Stimulated activated CD8-positive, alpha-beta memory T cell treated with anti-CD3 and anti-CD28 coated beads, Interleukin-2, amount 100 ng/mL, for 48 hours (primary cell): Measurements from ENCODE around the gene MIXL1.
"Not testable (repeated sequence)": the region's sequence is repeated elsewhere in the genome, so short reads cannot be mapped to it uniquely, and the experiment has no call there.

Experiments used
- DNase-seq, 2 donors: peaks; one replicate each; pipeline ENCODE4 v3.0.0-alpha.2; 2020; ENCODE audit warnings: low read depth in 2 of 2

Gene MIXL1

DNA sequence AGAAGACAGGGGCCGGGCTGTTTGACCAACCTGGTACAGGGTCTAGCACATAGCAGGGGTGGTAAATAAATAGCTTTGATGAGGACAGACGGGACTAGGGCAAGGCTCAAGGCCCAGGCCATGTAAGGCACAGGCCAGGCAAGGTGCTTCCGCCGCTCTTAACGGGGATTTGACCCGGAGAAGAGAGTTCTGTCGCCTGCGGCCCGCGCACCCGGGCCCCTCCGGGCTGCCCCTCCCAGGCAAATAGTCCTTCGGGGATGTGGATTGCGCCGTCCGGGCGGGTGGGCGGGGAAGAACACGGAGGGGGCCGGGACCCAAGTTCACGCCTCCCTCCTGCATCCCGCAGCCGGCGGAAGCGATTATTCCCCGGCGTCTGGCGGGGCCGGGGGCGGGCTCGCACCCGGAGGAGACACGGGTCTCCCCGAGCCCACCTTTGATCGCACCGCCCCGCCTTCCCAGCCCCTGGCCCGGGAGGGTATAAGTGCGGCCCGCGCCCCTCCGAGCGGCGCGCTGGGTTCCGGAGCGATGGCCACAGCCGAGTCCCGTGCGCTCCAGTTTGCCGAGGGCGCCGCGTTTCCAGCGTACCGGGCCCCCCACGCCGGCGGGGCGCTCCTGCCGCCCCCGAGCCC, at the start of gene MIXL1:
Gene MIXL1 (plus strand): TSS at position 508 of the 629 bp plus-strand sequence. CDS start 18 bp downstream, at position 526.
- no peak for DNase-seq

DNA sequence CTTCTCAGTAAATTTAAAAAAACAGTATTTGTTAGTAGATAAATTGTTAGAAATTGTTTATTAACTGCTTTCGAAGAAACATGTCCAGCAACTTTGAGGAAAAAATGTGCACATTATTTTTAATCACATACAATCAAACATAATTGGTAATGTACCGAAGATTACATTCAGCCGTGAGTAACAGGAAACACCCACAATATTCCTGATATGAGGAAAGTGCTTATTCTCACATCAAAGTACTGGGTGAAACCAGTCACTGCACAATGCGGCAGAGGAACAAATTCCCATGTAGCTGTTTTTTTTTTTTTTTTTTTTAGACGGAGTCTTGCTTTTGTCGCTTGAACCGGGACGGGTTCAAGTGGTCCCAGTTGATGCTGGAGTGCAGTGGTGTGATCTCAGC, 46.6 kb upstream of the MIXL1 start:
- DNase-seq = no peak

GRCh38 chr1:226181996-226182714, 41.3 kb upstream of the MIXL1 start:
- no peak for DNase-seq

DNA sequence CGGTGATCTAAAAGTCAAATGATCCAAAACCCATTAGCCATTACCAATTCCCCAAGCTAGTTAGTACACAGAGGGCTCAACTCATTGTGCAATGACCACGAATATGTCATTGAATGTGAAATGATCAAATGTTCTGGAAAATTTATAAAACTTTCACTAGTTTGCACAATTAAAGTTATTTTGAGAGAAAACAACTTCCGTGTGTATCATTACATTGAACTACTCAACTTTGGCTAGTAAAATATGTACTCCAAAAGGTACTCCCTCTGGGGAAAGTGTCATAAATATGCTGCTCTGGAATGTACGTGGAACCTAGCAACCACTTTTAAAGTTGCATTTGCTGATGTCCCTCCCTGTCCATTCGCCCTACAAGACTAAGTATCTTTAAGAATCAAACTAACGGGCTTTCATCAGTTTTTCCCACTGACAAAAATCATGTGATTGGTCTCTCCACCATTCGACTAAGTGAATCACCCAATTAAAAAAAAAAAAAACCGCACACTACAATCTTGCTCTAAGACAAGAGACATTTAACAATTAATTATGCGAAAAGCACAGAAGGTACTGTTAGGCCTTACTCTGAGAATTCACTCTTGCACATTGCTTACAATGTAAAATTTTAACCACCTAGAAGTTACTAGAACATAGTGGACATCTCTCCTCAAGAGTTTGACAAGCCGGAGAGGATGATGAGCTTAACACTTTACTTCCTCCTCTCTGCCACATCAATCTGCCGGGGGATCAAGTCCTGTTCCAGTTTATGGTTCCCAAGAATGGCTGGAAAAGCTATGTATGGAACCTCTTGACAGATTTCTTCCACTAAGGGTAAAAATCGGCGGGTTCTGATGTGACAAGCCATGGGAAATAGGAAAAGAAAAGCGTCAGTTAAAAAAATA, 38.1 kb upstream of the MIXL1 start:
- DNase-seq = no peak

DNA sequence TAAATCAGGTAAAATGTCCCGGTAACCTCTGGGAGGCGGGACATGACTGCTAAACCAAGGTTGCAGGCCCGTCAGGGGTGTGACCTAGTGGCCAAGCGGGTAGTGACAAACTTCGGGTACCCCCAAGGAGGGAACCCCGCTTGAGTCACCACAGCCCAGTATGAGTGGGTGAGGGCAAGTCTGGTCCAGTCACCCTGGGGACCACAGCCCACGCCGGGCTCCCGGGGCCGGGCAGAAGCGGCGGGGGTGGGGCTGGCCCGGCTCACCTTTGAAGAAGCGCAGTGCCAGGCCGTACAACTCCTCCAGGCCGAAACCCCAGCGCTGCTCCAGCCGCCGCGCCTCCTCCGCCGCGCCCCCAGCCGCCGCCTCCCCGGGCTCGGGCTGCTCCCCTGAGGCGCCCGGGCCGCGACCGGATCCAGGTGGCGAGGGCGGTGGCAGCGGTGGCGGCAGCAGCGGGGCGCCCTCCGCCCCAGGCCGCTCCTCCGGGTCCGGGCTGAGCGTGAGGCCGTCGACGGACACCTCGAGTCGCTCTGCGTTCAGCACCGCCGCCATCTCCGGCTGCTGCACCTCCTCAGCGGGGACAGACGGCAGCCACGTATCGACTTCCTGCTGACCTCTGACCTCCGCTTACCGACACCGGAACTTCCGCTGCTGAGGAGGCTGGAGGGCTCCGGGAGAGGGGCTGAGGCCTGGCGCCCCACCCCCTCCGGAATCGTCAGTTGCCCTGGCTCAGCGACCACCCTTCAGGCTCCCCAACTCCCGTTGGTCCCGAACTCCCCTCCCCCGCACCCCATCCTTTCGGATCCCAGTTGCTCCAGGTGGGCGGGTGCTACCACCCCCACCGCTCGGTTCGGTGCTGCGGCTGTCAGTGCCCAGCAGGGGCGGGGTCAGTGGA, 37.1 kb upstream of the MIXL1 start, which contains the start of gene ACBD3:
Gene ACBD3 (minus strand): TSS at position 618 of the 895 bp plus-strand sequence. CDS start 66 bp downstream, at position 552.
- DNase-seq = peak; percentile 71 to 76

- DNase-seq = no peak
Observed at GRCh38 chr1:226187019-226187322, 36.5 kb upstream of the MIXL1 start.

GRCh38 chr1:226187380-226187779, 36.1 kb upstream of the MIXL1 start:
- DNase-seq = no peak

GRCh38 chr1:226195144-226195543, 28.3 kb upstream of the MIXL1 start:
- DNase-seq = no peak

- DNase-seq = no peak
Observed at GRCh38 chr1:226199971-226200370, 23.5 kb upstream of the MIXL1 start.

DNA sequence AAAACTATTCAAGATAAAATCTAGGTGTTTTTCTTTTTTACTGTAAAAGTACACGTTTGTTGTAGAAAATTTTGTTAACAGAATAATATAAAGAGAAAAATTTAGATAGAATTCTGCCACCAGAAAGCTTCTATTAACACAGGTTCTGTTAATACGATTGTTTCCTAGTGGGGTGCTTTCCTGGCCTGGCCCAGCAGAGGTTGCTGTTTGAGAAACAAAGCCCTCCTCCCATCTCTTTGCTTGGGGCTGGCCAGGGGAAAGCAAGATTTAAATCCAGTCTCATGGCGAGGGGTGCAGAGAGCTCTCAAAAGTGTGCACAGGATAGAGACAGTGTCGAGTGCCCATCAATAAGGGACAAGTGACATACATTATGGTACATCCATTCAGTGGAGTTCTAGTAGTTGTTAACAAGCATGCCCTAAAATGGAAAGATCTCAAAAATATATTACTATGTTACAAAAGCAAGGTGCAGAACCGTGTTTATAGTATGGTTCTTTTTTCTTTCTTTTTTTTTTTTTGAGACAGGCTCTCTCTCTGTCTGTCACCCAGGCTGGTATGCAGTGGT, 22.4 kb upstream of the MIXL1 start:
- DNase-seq = no peak

- DNase-seq = no peak
Observed at GRCh38 chr1:226202246-226202645, 21.2 kb upstream of the MIXL1 start.

GRCh38 chr1:226202666-226203065, 20.8 kb upstream of the MIXL1 start:
- not testable (repeated sequence) for DNase-seq

DNA sequence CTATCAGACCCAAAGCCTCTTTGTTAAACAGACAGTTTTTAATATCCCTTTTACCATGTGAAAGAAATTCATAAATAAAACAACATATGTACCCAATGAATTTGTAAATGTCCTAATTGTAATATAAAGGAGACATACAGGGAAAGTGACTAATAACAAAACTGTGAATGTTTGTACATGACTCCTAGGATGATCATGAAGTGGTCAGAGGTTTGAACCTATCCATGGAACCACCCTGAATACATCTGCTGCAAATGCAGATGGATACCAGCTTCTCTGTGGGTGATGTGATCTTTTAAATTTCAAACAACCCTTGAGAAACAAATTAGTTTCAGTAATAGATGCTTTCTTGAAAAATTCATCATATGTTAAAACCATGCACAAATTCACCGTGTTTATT, 20.2 kb upstream of the MIXL1 start:
- no peak for DNase-seq

- no peak for DNase-seq
Observed at GRCh38 chr1:226203655-226204054, 19.8 kb upstream of the MIXL1 start.

GRCh38 chr1:226204198-226204597, 19.3 kb upstream of the MIXL1 start:
- no peak for DNase-seq

- no peak for DNase-seq
Observed at GRCh38 chr1:226207048-226207447, 16.4 kb upstream of the MIXL1 start.

- no peak for DNase-seq
Observed at GRCh38 chr1:226209307-226210059, 14.0 kb upstream of the MIXL1 start.

DNA sequence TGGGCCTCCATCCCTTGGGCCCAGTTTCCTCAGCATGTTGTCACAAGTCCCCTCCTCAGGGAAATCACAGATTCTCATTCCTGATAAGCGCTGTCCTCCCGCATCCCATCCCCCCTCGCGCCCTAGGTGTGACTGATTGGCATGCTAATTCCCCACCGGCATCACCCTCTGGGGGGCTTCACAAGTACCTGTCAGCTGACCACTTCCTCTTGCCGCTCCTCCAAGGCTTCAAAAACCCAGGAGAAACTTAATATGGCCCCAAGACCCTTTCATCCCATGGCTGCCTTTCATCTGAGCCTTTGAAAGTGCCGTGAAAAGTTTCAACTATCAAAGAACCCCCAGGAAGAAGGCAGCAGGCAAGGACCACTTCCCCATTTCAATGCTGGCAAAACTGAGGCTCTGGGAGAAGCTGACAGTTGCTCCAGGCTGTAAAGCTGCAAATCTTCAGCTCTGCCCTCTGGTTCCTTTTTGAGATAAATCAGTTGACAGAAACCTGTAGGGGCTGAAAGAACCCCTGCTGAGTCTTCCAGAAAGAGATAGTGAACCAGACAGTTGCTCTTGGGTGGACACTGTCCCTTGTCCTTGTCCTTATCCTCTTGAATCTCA, 12.8 kb upstream of the MIXL1 start:
- no peak for DNase-seq

DNA sequence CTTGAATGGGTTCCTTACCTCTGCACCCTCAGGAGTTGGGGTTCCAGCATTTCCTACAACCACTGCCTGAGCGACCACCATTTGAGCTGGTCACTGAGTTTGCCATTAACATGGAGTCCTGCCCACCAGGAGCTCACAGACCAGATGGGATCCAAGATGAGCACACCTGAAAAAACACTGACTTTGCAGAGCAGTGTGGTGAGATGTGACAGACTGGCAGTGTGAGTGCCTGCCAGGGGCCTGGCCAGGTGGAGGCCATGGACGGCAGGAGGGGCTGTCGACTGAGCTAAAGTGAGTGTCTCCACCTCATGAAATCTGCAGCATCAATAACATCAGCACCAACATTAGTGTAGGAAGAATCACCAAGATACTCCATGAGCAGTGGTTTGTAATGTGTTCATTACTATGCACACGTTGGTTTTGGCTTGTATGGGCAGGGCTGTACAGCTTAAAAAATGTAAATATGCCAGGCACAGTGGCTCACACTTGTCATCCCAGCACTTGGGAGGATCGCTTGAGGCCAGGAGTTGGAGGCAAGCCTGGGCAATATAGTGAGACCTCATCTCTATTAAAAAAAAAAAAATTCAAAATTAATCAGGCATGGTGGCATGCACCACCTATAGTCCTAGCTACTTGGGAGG, 12.2 kb upstream of the MIXL1 start:
- DNase-seq = no peak

GRCh38 chr1:226212545-226212944, 10.9 kb upstream of the MIXL1 start:
- no peak for DNase-seq
